HG02642 (cell line): ENCODE results near the gene L3MBTL4.
A peak's percentile ranks its signal among the peaks of the same experiment; 100 is the strongest.
"Not testable (repeated sequence)": the region's sequence is repeated elsewhere in the genome, so short reads cannot be mapped to it uniquely, and the experiment has no call there.

ENCODE experiments used
- ATAC-seq: cut with Tn5 transposase; IDR thresholded peaks from one replicate; pipeline ENCODE4 v1.9.1; 2021; ENCODE audit warnings: mild to moderate bottlenecking; ENCODE audit not compliant: unreplicated experiment, poor library complexity

The L3MBTL4 gene

GRCh38 chr18:6414723-6415417 lies at the start of gene L3MBTL4:
Gene L3MBTL4, minus strand, starts transcription at chr18:6414911. Its CDS starts 103,286 bp downstream, at chr18:6311625.
- peak; percentile 64 for ATAC-seq

- no peak for ATAC-seq
Observed at GRCh38 chr18:6452194-6452593, 37.5 kb upstream of the L3MBTL4 start.

DNA sequence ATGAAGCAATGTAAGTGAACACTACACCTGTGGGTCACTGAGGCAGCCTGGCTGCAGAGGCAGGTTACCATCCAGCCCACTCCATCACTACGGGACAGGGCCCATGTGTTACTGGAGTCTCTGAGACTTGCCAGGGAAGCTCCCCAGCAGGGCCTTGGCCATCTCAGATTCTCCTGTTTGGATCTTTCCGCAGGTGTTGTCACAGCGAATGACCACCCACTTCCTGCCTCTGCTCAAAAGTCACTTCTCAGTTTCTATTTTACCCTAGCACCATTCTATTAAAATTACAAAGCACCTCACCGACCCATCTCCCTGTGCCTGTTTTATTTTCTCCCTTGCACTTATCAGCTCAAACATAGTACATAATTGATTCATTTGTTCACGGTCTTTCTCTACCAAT lies 34.5 kb upstream of the L3MBTL4 start:
- peak; percentile 68 for ATAC-seq

- ATAC-seq: no peak
Observed at GRCh38 chr18:6444466-6445228, 29.9 kb upstream of the L3MBTL4 start.

DNA sequence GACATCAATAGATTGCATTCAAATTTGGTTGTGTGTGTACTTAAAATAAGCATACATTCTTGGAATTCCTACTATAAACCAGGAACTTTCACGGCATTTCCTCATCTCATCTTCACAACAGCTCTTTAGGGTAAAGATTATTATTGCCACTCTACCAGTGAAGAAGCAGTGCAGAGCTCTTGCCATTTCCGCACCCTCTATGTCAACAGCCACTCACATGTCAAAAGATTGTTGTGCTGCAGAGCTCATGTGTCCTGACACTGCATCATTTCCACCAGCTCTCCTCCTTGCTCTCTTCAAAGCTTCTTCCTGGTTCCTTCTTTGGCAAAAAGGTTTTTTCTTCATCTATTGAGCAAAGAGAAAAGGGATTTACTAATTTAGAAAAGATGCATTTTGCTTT lies 26.5 kb upstream of the L3MBTL4 start:
- ATAC-seq: no peak

DNA sequence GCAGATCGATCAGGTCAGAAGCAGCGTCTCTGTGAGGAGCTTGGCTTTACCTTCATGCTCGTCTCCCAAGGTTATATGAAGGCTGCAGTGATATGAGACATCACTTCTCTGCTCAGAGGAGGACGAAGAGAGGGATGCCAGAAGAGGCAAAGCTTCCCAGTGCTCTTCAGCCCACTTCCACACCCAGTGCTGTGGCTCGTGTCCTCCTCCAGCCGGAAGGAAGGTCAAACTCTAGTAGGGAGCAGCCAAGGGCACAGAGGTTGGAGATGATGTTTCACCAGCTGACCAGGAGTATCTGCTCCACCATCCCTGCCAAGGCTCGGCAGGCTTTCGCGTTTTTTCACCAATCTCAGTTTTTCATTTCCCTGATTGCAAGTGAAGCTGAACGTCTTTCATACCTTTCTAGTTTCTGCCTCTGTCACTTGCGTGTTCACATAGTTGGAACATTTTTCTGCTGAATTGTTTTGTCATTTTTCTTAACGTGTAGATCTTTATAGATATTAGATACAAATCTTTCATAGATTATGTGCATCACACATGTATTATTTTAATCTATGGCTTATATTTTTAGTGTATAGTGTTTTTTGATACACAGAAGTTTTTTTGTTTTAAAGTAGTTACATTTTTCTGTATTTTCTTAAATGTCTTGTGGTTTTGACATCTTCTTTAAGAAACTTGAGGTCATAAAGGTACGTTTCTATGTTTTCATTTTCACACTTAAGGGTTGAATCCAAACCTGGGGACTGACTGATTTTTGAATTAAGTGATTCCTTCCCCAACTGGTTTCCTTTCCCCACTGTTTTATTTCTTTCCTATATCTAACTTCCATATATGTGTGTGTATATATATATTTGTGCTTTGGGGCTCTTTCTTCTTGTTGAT lies 23.5 kb upstream of the L3MBTL4 start:
- ATAC-seq: no peak

DNA sequence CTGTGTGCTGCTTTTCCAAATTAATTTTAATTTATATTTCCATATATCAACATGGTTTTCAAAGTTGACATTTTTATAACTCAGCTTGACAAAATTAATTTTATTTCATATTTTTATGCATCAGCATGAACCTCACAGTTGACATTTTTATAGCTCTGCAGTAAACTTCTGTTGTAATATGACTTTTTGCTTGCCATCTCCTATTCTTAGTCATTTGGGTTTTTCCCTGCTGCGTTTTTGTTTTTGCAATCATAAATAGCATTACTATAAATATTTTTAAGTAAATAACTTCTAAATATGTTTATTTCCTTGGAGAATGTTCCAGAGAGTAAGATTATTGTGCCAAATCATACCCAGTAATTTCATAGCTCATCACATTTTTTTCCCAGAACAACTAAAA lies 21.0 kb upstream of the L3MBTL4 start:
- ATAC-seq: no peak

DNA sequence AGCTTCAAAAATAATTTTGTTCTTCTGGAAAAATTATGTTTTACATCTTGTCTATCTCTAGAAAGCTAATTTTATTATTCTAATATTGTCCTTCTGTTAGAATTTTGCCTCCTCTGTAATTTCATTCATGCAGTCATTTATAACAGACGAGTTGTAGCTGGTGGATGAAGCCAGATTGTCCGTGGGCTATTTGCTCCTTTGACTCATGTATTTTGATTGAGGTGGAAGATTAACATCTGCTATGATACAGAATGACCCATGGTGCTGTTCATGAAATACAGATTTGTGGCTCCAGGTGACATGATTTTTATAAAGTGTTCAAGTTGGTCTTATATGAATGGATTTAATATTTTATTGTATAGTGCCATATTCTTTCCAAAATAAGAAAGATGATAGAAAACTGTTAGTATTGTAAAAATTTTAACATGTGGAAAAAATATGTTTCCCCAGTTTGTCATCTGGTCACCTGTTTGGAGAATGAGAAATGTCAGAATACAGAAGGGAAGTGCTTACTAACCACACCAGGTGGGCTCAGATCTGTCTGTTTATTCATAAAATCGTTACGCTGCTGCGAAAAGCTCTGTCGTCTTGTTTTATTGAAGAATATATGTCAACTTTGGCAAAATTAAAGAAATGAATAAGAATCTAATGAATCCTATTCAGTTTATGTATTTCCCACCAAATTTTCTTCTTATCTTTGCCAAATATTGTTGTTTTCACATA lies 20.4 kb upstream of the L3MBTL4 start:
- no peak for ATAC-seq

- no peak for ATAC-seq
Observed at GRCh38 chr18:6434481-6434880, 19.8 kb upstream of the L3MBTL4 start.

DNA sequence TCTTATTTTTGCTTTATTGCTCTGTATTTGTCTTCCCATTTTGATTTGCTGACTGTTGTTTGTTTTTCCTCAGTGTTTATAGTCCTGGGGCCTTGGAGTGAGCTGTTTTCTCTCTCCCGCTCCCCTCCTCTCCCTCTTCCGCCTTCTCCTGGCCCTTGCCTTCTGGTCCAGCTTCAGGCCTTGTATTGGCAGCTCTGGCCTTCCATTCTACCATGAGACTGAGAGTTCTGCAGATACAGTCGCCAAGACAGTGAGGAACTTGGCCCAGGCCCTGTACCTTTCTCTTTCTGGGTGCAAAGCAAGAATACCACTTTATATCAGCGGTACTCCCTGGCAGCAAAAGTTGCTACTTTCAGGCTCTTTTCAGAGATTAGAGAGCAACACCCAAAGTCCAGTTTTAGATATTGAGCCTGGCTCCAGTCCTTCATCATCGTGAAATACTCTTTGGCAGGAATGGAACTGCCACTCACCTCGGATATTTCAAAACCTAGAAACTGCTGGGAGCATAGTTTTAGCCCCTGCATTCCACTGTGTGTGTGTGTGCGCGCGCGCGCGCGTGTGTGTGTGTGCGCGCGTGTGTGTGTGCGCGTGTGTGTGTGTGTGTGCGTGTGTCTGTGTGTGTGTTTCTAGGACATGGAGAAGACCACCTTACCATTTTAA lies 17.1 kb upstream of the L3MBTL4 start:
- ATAC-seq: no peak

DNA sequence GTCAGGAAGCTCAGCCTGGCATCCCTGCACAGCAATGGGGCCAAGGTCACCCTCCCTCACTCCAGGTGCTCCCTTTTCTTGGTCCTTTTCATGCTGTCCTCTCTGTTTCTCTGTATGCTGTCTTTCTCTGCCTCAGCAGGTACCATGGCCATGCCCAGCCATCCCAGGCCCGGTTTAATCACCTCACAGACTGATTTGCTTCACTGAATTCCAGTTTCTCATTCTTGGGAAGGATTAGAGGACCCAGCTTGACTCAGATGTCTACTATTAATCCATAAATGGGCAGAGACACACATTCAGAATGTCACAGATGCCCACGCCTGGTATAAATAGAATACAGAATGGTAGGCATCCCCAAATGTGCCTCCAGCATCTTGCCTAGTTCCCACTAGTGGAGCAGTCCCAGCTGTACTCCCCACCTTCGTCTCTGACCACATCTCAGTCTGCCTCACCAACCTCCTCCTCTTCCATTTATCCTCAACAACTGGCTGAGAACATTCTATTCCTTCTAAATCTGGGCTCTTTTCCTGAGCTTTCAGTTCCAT lies 14.2 kb upstream of the L3MBTL4 start:
- ATAC-seq: no peak

DNA sequence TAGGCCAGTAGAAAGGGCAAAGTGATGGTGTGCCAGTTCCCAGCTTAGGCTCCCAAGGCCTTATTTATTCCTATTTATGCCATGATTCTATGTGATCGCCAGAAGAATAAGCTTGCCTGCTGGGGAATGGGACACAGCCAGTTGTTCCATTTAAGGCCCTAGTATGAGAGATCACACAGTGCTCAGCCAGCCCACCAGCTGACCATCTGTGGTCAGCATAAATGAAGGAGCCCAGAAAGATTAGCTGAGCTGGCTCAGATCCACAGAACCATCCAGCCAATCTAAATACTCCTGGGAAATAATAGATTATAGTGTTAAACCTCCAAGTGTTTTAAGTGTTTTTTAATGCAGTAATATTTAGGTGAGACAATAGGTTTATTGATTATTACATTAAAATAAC lies 12.6 kb upstream of the L3MBTL4 start:
- ATAC-seq: no peak

DNA sequence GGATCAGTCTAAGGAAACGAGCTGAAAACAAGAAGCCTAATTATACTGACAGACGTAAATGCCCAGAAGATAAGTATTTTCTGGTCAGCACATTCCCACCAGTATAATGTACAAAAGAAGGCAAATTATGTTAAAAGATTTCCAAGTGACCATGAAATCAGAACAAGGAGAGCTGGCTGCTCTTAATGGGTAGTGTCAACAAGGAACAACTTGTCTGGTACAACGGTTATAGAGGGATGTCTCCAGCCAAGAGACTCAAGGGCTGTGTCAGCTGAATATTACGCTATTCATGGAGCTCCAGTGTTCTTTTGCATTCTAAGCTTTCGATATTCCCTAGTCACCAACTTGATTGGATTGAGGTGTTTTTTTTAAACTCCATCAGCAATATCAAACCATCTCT lies 8.6 kb upstream of the L3MBTL4 start:
- ATAC-seq: no peak

DNA sequence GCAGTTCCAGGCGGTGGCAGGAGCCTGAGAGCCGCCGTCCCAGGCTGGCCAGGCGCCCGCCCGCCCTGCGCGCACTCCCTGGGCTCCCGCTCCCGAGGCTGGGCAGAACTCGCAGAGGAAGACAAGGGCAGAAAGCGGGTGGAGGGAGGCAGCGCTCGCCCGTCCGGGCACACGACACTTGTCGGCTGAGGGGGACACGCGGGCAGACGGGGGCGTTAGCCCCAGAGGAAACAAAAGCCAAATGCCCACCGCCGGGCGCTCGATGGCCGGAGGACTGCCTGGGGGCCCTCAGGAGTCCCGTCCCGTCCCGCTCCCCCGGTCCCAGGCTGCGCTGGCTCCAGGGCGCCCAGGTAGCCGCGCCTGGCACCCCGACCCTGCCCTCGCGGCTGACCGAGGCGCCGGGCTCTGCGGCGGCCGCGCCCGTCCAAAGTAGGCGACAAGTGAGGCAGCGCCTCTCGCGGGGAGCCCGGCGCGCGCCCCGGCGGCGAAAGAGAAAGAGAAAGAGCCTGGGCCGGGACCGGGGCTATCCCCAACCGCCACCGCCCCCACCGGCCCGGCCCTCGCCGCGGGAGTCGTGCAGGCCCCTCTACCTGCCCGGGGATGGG lies 491 bp downstream of the L3MBTL4 start:
- ATAC-seq: peak; percentile 91

DNA sequence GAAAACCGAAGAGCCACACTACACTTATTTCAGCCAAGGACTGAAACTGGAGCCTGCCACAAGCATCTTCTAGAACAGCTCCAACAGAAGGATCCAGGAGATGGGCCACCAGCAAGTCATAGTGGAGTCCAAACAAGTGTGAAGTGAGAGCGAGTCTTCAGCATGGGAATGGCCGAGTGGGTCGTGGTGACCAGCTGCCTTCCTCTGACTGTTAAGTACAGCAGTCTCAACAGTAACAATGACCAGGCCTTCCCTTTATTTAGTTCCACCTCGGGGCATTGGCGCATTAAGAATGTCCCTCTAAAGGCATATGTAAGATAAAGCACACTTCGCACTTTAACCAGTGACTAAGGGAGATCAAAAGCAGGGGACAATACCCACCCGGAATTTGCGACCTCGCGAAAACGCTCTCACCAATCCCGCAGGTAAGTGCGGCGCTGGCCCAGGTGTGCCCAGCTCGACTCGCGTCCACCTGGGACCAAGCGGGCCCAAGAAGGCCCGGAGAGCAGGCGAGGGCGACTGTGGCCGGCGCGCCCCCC lies 1.1 kb downstream of the L3MBTL4 start:
- ATAC-seq: no peak

- ATAC-seq: no peak
Observed at GRCh38 chr18:6412933-6413472, 1.7 kb downstream of the L3MBTL4 start.

- ATAC-seq: no peak
Observed at GRCh38 chr18:6411382-6411781, 3.3 kb downstream of the L3MBTL4 start.

GRCh38 chr18:6409933-6410332 lies 4.8 kb downstream of the L3MBTL4 start:
- ATAC-seq: no peak

DNA sequence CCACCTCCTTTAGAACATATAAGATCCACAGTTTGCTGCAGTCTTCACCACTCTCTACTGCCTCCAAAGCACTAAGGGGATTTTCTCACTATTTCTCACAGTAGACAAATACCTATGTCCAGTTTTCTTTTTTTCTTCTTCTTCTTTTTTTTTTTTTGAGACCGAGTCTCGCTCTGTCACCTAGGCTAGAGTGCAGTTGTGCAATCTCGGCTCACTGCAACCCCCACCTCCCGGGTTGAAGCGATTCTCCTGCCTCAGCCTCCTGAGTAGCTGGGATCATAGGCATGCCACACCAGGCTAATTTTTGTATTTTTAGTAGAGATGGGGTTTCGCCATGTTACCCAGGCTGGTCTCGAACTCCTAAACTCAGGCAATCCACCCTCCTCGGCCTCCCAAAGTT lies 6.2 kb downstream of the L3MBTL4 start:
- ATAC-seq: not testable (repeated sequence)
